Measurements from ENCODE around the gene TOMM7. TPM values are rescaled to one million over a fixed set of nuclear protein-coding genes. Genes with fewer than 3 reads are reported as not detected.

TOMM7 gene
- total RNA-seq, 2 experiments from 2014 or later = 206 to 240 TPM

DNA sequence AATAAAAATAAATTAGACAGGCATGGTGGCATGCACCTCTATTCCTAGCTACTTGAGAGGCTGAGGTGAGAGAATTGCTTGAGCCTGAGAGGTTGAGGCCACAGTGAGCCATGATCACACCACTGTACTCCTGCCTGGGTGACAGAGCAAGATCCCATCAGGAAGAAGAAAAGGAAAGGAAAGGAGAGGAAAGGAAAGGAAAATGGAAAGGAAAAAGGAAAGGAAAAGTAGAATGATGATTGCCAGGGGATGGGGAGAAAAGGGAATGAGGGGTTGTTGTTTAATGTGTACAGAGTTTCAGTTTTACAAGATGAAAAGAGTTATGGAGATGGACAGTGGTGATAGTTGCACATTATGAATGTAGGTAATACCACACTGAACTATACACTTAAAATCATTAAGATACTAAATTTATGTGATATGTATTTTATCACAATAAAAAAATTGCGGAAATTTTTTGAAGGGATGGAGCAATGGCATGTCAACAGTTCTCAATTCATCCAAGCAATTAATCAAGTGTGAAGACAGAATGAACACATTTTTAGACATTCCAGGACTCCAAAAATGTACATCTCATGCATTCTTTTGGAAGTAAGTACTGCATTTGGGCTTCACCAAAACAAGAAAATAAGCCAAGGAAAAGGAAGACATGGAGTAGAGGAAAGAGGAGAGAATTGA, 51.3 kb downstream of the TOMM7 start:
- Mint-ChIP-seq H3K27ac (no peak overlapping the region), H3K4me3 (no peak overlapping the region), H3K4me1 (ENCODE audit: low read depth) (no peaks in the 10 kb centered on the region), H3K36me3 (ENCODE audit: low read depth) (no peaks in the 10 kb centered on the region), H3K27me3 (peaks cover 27% of the 10 kb centered on the region), H3K9me3 (no peaks in the 10 kb centered on the region)
- TF ChIP-seq, protein P1, sequence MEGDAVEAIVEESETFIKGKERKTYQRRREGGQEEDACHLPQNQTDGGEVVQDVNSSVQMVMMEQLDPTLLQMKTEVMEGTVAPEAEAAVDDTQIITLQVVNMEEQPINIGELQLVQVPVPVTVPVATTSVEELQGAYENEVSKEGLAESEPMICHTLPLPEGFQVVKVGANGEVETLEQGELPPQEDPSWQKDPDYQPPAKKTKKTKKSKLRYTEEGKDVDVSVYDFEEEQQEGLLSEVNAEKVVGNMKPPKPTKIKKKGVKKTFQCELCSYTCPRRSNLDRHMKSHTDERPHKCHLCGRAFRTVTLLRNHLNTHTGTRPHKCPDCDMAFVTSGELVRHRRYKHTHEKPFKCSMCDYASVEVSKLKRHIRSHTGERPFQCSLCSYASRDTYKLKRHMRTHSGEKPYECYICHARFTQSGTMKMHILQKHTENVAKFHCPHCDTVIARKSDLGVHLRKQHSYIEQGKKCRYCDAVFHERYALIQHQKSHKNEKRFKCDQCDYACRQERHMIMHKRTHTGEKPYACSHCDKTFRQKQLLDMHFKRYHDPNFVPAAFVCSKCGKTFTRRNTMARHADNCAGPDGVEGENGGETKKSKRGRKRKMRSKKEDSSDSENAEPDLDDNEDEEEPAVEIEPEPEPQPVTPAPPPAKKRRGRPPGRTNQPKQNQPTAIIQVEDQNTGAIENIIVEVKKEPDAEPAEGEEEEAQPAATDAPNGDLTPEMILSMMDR (IDR thresholded peaks at IDR 0.05) = no peak
- no peak for DNase-seq
- ChIA-PET CTCF (interaction anchor here (1.3 to 1.9 kb wide), 2 partner anchors 10 to 11 kb away, joined by 3 to 10 read pairs; no protein-coding TSS in a partner anchor), POLR2A (no interaction called here)
- intact Hi-C loops (cut with micrococcal nuclease) = no loop called here
- ATAC-seq = no peak

- no peak for ATAC-seq
- POLR2A ChIA-PET = no interaction called here
- no peak for DNase-seq
- H3K36me3 Mint-ChIP-seq (ENCODE audit: low read depth) = no peaks in the 10 kb centered on the region
- no peaks in the 10 kb centered on the region for H3K9me3 Mint-ChIP-seq
- CTCF ChIA-PET = interaction anchor here (1.5 to 2.3 kb wide), 2 partner anchors 17 to 205 kb away, joined by 5 to 10 read pairs; no protein-coding TSS in a partner anchor
- no peak overlapping the region for H3K4me3 Mint-ChIP-seq
- H3K27me3 Mint-ChIP-seq = peaks cover 33% of the 10 kb centered on the region
- TF ChIP-seq, protein P1 (IDR thresholded peaks at IDR 0.05) = no peak
- no peak overlapping the region for H3K27ac Mint-ChIP-seq
- intact Hi-C loops (cut with micrococcal nuclease) = no loop called here
- no peaks in the 10 kb centered on the region for H3K4me1 Mint-ChIP-seq (ENCODE audit: low read depth)
Observed at GRCh38 chr7:22765609-22766008, 57.0 kb downstream of the TOMM7 start.

Other genes with a start within 250 kb of the TOMM7 start
- gene IL6, start 95.6 kb downstream of the TOMM7 start, total RNA-seq = not detected
- 10 to 100 TPM; 17.8 to 18.5 TPM for gene HYCC1, start 191.3 kb upstream of the TOMM7 start, total RNA-seq